Dermis microvascular lymphatic vessel endothelial cell (primary cell): ENCODE measurements around the gene CPNE1. TPM values are rescaled to one million over a fixed set of nuclear protein-coding genes. Genes with fewer than 3 reads are reported as not detected.
"Not testable (repeated sequence)": the region's sequence is repeated elsewhere in the genome, so short reads cannot be mapped to it uniquely, and the experiment has no call there.

Experiments
- DNase-seq, 2 donors: peaks; one replicate each; pipeline versions ENCODE4 v3.0.0 to v3.0.0-alpha.2; 2010; ENCODE audit warnings: low read depth in 2 of 2
- total RNA-seq: library from RNA; depleted of rRNA; stranded (reverse); fragments of >200 nt; gene quantifications from 2 replicates; pipeline ENCODE4 v1.2.1, GENCODE V29; 2014

Gene CPNE1
- total RNA-seq, 1 donor from 2014 or later, result 145 TPM

DNA sequence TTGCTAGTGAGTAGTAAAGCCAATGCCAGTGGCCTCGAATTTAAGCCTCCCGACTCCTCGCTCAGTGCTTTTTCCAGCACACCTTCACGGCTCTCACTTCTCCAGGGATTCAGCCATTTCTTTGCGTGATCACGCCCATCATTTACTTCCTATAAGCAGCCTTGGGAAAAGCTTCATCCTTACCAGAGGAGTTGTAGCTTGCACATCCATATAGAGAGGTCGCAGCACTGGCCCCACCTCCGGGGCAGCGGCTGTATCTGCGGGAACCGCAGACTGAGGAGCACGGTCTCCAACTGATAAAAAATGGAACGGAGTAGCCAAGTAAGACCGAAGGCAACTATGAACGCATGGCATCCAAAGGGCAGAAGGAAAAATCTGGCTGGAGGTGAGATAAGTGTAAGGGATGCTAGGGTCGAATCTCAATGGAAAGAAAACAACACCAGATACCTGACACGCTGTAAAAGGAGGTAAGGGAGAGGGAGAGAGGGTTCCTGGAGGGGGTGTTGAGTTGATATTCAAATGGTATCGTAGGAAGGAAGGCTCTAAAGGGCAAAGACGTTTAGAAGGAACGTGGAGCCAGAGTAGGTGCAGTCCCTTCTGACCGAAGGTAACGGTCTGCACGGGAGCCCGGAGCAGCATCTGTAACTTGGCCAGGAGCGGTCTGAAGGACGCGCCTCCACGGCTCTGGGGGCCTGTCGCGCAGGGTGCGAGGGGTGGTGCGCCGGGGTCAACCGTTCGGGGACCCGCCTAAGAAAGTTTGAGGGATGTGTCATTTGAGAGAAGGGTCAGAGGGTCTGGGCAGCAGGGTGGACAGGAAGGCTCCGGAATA, 33.8 kb upstream of the CPNE1 start:
- no peak for DNase-seq

DNA sequence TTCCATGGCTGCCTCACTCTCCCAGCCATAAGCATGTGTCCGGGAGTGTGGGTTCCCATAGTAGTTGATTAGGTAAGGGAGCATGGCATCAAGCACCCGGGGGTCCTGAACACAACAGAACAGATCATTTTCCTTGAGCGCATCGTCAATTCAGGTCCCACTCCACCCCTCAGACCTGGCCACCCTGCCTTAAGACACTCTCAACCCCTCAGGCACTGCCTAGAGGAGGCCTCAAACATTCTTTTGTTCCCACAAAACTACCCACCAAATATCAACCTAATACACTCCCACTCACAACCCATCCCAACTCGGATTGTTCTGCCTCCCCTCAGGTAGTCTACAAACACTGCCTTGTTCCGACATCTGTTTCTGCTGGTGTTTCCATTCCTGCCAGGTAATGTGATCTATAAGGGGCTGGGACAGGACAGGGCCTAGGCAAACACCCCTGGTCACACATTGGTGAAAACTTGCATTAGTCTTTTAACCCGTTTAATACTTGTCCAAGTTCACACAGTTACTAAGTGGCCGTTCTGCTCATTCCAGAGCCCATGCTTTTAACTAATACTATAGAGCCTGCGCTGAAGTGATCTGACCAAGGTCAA, 33.1 kb upstream of the CPNE1 start:
- DNase-seq, result no peak

DNA sequence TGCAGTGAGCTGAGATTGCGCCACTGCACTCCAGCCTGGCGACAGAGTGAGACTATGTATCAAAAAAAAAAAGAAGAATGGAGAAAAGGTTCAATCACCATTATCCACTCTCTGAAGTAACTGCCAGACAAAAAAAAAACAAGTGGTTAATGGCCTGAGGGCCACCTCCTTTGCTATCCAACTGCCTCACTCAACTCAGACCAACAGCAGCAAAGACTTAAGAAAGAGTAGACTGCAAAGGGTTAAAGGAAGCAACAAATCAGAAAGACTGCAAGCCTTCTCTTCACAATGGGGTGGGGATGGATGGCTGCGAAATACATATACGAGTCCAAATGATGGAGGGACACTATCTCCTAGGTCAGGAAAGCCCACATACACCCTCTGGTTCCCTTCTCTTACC, 31.3 kb upstream of the CPNE1 start:
- no peak for DNase-seq

DNA sequence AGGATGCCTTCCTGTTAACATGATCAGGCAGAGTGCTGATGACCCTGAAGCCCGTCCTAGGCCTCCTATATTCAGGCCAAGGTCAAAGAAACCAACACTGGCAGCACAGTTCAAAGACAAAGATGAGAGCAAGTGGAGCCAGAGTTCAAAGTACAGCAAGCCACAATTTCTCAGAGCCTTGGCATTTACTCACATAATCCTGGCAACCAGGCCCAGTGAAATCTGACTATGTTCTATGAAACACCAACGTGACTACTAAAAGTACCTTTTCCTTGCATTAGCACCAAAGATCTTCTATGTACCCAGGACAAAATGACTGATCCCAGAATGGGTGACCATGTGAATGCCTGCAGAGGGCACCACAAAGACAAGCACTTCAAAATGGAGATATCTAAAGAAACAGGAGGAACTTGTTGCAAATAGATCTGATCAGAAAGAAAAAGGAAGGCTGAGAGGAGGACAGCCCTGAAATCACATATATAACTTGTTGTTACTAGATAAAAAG, 30.6 kb upstream of the CPNE1 start:
- no peak for DNase-seq

DNA sequence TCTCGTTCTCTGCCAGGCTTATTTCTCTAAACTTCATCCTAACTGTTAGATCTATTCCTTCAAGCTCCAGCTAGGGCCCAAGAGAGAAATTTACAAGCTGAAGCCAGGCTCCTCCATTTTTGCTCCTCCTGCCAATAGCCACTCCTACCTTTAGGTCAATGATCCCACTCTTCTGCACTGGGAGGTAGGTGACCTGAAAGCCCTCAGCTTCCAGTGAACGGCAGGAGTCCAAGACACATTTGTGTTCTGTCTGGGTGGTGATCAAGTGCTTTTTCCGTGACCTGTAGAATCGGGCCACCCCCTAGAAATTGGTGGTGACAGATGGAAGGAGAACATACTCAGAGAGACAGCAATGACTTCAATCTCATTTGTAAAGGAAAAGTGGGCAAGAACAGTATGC, 25.6 kb upstream of the CPNE1 start:
- no peak for DNase-seq

DNA sequence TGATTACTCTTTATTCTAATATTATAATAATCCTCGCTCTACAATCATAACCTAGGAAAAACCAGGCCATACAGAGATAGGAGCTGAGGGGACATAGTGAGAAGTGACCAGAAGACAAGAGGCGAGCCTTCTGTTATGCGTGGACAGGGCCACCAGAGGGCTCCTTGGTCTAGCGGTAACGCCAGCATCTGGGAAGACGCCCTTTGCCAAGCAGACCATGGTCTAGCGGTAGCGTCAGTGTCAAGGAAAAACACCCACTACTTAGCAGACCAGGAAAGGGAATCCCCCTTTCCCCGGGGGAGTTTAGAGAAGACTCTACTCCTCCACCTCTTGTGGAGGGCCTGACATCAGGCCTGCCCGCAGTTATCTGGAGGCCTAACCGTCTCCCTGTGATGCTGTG, 22.2 kb upstream of the CPNE1 start:
- not testable (repeated sequence) for DNase-seq

DNA sequence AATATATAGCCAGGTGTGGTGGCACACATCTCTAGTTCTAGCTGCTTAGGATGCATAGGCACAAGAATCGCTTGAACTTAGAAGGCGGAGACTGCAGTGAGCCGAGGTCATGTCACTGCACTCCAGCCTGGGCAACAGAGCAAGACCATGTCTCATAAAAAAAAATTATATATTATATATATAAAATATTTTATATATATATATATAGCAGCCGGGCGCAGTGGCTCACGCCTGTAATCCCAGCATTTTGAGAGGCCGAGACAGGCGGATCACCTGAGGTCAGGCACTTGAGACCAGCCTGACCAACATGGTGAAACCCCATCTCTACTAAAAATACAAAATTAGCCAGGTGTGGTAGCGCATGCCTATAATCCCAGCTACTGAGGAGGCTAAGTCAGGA, 20.7 kb upstream of the CPNE1 start:
- DNase-seq, result not testable (repeated sequence)

DNA sequence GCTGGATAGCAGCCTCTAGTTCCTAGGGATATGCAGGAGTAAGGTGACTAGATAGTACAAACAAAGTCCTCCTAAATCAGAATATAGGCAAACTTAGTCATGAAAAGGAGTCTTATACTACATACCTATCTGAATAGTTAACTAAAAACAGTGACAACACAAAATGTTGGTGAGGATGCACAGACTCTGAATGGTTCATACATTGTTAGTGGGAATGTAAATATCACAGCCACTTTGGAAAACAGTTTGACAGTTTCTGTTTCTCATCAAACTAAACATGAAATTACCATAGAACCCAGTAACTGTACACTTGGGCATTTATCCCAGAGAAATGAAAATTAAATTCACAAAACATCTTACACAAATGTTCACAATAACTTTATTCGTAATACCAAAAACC, 17.3 kb upstream of the CPNE1 start:
- DNase-seq, result no peak

DNA sequence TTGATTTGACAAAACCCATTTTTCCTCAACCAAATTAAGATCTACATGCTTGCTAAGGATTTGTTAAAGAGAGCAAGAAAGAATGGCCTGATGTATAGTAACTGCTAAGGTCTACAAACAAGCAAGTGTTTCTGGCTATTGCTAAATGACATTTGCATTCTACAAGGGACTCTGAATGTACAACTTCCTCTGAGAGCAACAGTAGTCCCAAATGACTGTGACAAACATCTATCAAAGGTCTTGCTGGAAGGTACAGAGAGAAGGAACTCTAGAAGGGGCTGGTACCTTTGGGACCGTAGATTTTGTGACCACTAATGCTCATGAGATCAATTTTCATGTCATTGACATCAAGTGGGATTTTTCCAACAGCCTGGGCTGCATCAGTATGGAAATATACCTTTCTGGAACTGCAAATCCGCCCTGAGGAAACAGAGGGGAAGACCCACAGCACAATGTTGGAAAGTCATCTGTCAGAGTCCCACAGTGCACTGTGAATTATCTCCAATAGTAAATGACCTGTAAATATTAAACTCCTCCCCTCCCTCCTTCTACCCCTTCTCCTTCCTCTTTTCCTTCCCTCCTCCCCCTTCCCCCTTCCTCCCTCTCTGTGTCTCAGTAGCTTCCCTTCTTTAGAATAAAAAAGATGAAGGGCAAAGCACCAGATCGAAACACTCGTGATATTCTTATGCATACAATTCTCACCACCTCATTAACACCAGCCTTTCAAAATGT, 15.9 kb upstream of the CPNE1 start:
- DNase-seq, result no peak

DNA sequence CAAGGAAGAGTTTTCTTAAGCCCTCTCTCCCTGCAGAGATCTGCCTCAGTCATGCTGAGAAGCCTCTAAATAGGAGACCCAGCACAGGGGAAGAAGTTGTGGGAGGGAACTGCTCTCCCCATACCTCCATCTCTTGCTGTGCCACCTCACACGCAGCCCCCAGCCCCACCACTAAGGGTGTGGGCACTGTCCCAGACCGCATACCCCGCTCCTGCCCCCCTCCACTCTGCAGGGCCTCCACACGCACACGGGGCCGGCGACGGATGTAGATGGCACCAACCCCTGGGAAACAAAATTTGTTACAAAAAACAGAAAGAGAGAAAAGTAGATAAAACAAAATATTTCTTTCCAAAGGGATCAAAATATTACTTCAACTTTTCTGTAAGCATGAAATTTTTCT, 10.2 kb upstream of the CPNE1 start:
- no peak for DNase-seq

DNA sequence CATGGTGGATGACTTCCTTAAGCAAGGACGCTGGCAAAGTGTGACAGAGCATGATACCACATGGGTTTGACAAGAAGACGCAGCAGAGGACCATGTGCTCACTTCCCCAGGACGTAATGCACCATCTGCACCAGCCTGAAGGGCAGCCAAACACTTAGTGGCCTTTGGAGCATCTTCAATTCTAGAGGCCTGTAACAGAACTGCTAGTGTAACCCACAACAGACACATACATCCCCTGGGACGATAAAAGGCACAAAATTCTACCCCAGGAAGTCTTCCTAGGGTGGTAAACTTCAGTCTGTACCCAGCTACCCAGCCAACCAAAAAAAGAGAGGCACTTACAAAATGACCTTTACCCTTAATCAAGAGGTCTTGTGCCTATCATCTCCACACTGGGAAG, 9.2 kb upstream of the CPNE1 start:
- no peak for DNase-seq

DNA sequence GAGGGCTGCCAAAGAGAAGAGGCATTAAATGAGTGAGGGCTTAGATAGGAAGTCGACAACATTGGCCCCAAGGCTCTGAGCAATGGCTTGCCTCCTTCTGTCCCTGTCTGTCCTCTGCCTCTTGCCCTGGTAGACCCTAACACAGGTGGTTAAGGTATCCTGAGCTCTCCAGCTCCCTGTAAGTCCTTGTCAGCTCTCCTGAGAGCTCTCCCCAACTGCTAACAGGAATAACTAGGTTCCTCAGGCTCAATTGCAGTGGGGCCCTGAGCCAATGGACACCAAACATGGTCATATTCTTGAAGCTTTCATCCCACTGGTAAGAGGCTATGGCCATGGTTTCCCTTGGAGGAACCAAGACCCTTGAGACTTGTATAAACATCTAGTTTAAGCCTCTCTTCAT, 5.0 kb upstream of the CPNE1 start:
- no peak for DNase-seq

DNA sequence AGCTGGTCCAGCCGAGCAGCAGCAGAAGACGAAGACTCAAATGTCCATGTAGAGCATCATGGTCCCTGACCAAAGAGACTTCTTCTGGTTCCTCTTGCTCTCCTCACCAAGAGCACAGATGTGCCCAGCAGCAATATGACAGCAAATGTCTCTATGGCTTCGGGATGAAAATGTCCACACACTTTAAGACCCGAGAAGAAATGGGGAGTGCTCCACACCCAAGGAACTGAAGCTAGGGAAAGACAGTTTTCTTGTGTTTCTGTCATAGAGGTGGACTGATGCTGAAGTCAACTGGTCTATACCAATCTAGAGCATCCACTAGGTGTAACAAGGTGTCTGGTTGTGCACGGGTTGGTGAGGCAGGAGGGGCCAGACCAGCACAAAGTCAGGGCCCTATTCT, 4.5 kb upstream of the CPNE1 start:
- DNase-seq, result no peak

DNA sequence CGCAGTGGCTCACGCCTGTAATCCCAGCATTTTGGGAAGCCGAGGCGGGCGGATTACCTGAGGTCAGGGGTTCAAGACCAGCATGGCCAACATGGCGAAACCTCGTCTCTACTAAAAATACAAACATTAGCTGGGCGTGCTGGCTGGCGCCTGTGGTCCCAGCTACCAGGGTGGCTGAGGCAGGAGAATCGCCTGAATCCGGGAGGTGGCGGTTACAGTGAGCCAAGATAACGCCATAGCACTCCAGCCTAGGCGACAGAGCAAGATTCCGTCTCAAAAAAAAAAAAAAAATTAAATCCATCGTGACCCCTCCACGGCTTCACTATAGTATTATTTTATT, 1.2 kb upstream of the CPNE1 start:
- no peak for DNase-seq

DNA sequence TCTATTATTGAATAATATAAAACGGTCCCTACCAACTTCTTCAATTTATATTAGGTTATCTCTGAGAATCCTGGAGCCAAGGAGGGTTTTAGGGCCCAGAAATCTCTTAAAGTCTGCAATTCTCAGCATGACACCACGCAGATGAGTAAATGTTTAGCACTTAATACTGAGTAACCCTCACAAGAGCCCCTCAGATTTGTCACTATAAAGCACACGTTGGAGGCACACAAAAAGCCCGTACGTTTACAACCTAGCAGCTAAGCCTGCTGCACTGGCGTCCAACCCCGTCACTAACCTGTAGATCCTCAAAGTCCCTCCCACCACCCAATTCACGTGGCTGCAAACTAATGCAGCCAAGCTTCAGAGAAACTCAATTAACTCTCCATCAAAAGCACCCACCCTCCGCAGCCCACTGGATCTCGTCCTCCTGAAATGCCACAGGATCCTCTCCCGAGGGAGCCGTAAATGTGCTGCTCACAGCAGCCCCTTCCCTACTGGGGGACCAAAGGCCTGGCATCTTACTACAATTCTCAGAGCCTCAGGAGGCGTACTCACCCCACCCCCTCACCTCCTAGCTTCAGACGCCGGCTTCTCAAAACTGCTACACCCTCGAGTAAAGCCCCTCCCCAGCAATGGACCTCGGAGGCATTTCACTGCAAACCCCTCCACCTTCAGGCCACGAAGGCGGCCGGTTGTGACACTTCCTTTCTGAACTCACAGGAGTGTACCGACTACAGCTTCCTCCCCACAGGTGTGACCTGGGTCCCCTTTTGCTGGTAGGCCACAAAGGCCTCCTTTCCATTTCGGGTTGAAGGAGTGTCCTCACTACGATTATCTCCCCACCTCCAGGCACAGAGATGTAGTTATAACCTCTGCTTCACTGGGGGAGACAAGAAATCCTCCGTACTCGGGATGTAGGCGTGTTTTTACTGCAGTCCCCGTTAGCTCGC, 909 bp downstream of the CPNE1 start:
- peak in 1 of 2 donors; percentile 56 for DNase-seq

DNA sequence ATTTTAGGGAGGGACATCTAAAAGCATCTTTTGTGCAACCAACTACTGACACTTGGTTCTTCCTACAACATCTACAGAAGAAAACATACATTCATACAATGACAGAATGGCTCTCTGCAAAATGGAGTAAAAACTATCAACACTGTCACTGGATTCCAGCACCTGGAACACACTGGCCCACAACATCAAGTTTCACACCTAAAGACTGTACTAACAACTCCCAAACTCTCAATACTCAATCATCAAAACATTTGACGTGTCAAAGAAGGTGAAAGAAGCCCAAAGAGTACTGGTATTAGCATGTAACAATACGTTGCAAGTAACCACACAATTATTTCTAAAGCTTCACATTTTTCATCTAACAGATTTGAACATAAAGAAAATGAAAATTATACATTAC, 2.1 kb downstream of the CPNE1 start:
- no peak for DNase-seq

DNA sequence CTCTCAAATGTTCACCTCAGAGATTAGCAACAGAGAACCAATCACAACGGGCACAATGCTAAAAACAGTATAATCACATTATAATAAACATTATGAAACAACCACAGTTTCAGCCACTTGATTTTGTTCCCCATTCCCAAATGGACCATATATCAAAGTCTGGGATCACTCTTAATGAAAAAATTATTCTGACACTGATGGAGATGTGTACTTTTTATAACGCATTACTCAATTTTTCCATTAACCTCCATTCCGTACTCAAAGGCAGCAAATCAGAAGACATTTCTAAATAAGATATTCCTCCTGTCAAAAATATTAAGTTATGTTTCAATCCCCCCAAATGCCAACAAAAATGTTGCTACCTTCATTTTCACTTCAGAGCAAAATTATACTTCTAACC, 2.8 kb downstream of the CPNE1 start:
- peak in 1 of 2 donors; percentile 14 for DNase-seq

DNA sequence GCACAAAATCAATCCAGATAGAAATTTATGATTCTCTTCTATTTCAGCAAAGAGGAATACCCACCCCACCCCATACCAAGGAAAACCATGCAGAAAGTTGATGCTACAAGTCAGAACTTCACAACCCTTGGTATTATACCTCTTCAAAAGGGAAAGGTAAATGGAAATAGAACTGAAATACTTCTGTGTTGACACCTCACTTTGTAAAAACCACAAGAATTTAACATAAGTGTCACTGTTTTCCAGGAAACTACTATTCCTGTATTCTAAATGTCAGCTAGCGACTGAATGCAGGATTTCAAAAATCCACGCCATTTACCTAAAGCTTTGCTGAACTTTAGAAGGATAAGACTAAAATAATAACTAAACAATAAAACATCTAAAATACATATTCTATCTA, 3.6 kb downstream of the CPNE1 start:
- DNase-seq, result no peak

DNA sequence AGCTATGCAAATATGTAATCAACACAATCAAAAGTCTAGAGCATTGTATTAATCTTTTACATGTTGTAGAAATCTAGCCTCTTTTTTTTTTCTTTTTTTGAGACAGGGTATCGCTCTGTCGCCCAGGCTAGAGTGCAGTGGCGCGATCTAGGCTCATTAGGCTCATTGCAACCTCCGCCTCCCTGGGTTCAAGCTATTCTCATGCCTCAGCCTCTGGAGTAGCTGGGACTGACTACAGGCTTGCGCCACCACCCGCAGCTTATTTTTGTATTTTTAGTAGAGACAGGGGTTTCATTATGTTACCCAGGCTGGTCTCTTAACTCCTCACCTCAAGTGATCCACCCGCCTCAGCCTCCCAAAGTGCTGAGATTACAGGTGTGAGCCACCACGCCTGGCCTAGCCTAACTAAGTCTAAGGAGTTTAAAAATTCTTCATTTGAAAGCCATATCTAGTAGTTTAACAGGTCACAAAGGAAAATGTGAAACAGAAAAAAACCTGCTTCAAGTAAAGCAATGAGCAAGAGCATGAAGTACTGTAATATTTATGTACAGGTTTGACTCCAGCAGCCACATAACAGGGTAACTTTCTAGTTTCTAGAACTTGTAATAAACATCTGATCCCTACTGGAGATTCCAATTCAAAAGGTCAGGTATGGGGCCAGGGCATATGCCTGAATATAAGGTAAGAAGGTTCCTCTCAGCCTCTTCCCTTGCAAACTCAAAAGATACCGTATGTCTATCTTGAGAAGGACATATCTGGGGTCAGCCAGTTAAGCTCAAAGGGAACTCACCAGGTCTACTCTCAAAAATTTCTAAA, 4.4 kb downstream of the CPNE1 start:
- DNase-seq, result no peak

DNA sequence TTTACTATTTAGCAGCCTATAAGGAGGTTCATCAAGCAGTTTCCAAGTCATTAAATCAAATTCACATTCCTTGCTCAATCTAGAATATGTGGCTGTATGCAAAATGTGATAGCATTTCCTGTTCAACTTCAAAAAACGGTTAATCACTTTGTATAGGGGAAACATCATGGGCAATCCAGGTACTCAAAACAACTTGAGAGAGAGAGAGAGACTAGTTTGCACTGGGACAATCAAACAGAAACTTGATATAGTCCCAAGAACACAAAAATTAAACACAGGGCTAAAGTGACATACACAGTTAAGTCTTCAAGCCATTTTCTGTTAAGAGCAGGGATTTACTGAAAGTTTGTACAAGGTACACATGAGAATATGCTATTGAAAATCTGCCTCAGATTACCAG, 7.4 kb downstream of the CPNE1 start:
- DNase-seq, result no peak

DNA sequence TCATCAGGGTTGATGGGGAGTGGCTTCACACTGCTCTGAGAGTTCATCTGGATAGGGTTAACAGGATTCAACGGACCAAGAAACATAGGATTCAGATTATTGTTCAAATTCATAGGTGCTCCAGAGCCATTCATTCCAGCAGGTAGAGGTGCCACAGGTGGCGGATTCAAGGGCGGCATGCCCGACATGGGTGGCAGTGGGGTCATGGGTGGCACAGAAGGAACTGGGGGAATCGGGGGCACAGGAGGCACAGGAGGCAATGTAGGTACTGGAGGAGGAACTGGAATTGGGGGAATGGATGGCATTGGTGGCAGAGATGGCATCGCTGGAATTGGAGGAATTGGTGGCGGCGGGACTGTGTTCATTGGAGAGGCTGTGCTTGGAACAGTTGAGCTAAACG, 10.3 kb downstream of the CPNE1 start:
- no peak for DNase-seq
